ENCODE results near the gene CD200.
"Not testable (repeated sequence)": the region's sequence is repeated elsewhere in the genome, so short reads cannot be mapped to it uniquely, and the experiment has no call there.

Gene CD200

GRCh38 chr3:112390783-112391641 is 58.1 kb downstream of the CD200 start:
- DNase-seq (ENCODE audit: low spot score), result no peak

GRCh38 chr3:112391648-112392047 is 58.7 kb downstream of the CD200 start:
- no peak for DNase-seq (ENCODE audit: low spot score)

- DNase-seq (ENCODE audit: low spot score), result no peak
These were observed 59.7 kb downstream of the CD200 start for GRCh38 chr3:112392393-112393359.

- no peak for DNase-seq (ENCODE audit: low spot score)
These were observed 60.4 kb downstream of the CD200 start for GRCh38 chr3:112393360-112393728.

GRCh38 chr3:112394003-112394640 is 61.2 kb downstream of the CD200 start:
- DNase-seq (ENCODE audit: low spot score), result no peak

- DNase-seq (ENCODE audit: low spot score), result no peak
These were observed 62.4 kb downstream of the CD200 start for GRCh38 chr3:112395181-112395895.

- no peak for DNase-seq (ENCODE audit: low spot score)
These were observed 62.9 kb downstream of the CD200 start for GRCh38 chr3:112395896-112396290.

- no peak for DNase-seq (ENCODE audit: low spot score)
These were observed 64.6 kb downstream of the CD200 start for GRCh38 chr3:112397556-112397955.

- no peak for DNase-seq (ENCODE audit: low spot score)
These were observed 66.1 kb downstream of the CD200 start for GRCh38 chr3:112399064-112399463.

GRCh38 chr3:112399554-112399953 is 66.6 kb downstream of the CD200 start:
- DNase-seq (ENCODE audit: low spot score), result not testable (repeated sequence)

- not testable (repeated sequence) for DNase-seq (ENCODE audit: low spot score)
These were observed 67.4 kb downstream of the CD200 start for GRCh38 chr3:112400317-112400716.

GRCh38 chr3:112401617-112402016 is 68.7 kb downstream of the CD200 start:
- no peak for DNase-seq (ENCODE audit: low spot score)

GRCh38 chr3:112403103-112403502 is 70.1 kb downstream of the CD200 start:
- no peak for DNase-seq (ENCODE audit: low spot score)

- not testable (repeated sequence) for DNase-seq (ENCODE audit: low spot score)
These were observed 72.1 kb downstream of the CD200 start for GRCh38 chr3:112404924-112405549.

GRCh38 chr3:112405845-112406244 is 72.9 kb downstream of the CD200 start:
- no peak for DNase-seq (ENCODE audit: low spot score)

- no peak for DNase-seq (ENCODE audit: low spot score)
These were observed 74.4 kb downstream of the CD200 start for GRCh38 chr3:112407214-112407887.

- no peak for DNase-seq (ENCODE audit: low spot score)
These were observed 75.1 kb downstream of the CD200 start for GRCh38 chr3:112407888-112408702.

- no peak for DNase-seq (ENCODE audit: low spot score)
These were observed 76.1 kb downstream of the CD200 start for GRCh38 chr3:112409041-112409440.

GRCh38 chr3:112411425-112411824 is 78.5 kb downstream of the CD200 start:
- DNase-seq (ENCODE audit: low spot score), result no peak

Data from NAMALWA (cell line).